GM20000 (cell line): ENCODE results near the gene MTAP.

Experiments used
- DNase-seq: peaks from one replicate; pipeline ENCODE4 v3.0.0; 2012; ENCODE audit warnings: low spot score
- TF ChIP-seq, protein P1 (sequence below): IDR thresholded peaks from 2 replicates; pipeline ENCODE4 v1.5.1; 2012; ENCODE audit warnings: mild to moderate bottlenecking, control low read depth; ENCODE audit errors: extremely low read depth, missing control alignments

The MTAP gene

DNA sequence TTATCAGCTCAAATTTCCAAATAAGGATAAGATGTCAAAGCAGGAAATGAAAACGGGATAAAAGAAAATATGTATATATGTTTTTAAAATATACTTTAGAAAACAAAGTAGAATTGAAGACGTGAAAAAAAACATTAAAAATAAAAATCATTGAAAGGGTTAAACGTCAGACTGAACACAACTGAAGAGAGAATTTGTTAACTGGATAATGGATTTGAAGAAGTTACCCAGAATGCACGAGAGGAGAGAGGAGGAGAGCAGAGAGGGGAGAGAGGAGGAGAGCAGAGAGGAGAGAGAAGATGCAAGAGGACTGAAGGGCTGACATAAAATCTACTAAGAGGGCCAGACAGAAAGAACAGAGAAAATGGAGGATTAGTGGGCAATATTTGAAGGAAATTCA is 103.8 kb downstream of the MTAP start:
- DNase-seq = no peak
- TF ChIP-seq, protein P1, sequence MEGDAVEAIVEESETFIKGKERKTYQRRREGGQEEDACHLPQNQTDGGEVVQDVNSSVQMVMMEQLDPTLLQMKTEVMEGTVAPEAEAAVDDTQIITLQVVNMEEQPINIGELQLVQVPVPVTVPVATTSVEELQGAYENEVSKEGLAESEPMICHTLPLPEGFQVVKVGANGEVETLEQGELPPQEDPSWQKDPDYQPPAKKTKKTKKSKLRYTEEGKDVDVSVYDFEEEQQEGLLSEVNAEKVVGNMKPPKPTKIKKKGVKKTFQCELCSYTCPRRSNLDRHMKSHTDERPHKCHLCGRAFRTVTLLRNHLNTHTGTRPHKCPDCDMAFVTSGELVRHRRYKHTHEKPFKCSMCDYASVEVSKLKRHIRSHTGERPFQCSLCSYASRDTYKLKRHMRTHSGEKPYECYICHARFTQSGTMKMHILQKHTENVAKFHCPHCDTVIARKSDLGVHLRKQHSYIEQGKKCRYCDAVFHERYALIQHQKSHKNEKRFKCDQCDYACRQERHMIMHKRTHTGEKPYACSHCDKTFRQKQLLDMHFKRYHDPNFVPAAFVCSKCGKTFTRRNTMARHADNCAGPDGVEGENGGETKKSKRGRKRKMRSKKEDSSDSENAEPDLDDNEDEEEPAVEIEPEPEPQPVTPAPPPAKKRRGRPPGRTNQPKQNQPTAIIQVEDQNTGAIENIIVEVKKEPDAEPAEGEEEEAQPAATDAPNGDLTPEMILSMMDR = no peak

DNA sequence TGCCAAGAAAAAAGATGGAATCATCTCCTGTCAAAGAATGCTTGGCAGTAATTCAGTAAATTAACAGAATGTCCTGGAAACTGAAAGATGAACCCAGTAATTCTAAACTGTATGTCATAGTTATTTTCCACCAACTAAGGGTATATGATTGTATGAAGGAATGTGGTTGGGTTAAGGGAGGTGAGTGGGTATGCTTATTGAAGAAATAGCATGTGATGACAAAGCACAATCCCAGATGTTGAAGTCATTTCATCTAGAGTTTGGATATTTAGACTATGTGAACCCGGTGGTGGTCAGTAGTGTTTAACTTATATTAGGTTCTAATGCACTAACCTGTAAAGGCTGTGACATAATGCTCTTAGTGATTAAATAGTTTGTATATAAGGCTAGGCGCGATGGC is 104.4 kb downstream of the MTAP start:
- DNase-seq = no peak
- TF ChIP-seq, protein P1 = no peak

DNA sequence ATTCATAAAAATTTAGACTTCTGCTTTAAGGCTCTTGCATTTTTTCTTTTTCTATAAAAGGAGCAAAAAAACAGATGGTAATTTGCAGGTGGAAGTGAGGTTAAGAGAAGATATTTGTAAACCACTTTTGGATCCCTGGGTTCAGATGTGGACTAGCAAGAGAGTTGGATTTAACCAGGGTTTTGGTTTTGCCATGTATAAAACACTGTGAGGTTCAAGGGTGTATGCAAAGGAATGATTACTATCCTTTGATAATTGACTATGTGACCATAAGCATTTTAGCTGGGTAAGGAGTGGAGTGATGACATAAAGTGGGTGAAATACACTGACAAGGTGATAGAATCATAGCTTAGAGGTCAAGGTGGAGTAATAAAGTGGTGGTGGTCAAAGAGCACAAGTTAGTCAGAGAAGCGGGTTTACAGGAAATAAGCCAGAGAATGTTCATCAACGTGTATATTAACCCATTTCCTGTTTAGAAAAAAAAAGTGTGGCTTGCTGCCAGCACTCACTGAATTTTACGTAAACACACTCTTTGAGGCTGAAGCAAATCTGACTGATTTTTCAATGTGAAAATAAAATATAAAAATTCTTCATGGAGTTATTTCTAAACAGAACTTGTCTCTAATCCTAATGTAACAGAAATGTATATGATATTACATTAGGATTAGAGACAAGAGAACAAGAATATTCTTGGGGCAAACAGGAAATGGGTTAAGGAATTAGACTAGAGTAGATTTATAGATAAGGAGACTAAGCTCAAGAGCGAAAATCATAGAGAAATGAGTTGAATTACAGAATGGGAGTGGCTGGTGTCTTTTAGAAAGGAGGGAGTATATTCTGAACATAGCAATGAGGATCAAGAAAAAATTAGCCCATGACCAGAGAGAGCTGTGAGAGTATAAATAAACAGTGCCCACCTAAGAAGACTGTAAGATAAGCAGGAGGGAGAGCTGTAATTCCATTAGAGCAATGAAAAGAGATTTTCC is 117.2 kb downstream of the MTAP start:
- peak; percentile 16 for DNase-seq
- TF ChIP-seq, protein P1 = no peak

DNA sequence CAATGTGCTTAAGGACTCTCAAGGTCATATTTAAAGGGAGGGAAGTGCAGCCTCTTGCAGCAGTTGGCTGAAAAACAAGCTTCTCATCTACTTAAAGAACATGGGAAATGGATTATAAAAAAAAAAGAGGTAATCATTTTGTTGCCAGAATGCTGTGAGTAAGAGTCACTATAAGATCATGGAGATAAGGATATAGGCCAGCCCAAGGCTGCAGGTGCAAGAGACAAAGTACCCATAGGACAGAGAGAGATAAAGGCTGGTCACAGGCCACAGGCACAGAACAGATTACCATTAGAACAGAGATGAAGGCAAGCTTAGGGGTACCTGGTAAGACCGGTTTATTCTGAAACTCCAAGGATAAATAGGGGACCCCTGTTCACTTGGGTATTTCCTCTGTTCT is 121.3 kb downstream of the MTAP start:
- TF ChIP-seq, protein P1 = no peak
- no peak for DNase-seq

DNA sequence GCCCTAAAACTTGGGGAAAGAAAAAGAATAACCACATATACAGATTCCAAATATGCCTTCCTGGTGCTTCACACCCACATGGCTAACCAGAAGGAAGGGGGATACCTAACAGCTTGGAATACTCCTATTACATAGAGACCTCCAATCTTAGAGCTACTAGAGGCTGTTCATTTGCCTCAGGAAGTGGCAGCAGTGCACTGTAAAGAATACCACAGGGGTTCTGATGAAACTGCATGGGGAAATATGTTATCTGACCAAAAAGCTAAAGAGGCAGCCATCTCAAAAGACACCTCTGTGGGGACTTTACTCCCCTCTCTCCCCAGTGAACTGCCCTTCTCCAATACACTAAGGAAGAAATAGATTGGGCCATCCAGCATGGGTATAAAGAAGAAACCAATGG is 125.3 kb downstream of the MTAP start:
- DNase-seq = no peak
- TF ChIP-seq, protein P1 = no peak

DNA sequence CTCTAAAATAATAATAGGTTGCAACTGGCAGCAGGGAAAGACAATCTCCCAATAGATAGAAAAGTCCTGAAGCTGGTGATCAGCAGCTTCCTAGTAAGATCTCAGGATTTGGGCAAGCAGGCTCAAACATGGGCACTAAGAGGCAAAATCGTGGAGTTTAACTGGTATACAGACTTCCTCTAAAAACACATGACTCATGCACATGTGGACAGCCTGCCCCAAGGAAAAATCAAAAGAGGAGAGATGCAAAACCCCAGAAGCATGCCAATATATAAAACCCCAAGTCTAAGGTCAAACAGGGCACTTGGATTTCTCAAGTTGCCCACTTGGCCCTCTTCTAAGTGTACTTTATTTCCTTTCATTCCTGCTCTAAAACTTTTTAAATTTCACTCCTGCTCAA is 129.0 kb downstream of the MTAP start:
- DNase-seq = no peak
- TF ChIP-seq, protein P1 = no peak

DNA sequence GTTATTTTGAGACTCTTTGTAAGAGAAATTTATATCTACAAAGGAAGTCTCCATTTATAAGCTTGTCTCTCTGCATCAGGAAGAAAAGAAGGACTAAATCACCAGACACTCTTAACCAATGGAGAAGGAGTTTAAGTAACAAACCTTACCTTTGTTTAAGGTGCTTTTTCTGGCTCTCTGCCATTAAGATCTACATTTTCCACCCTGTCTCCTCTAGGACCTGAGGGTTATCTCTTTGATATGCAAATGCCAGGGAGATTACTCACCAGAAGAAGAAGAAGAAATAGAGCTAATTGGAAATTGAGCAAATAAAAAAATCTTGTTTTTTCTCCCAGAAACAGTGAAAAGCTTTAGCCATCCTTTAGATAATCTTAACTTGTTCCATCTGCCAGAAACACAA is 130.8 kb downstream of the MTAP start:
- no peak for DNase-seq
- TF ChIP-seq, protein P1 = no peak
